Brain microvascular endothelial cell (primary cell): ENCODE measurements around the gene DCAKD.

Experiments
- DNase-seq: peaks from one replicate; pipeline ENCODE4 v3.0.0-alpha.2; 2020
- H3K27ac ChIP-seq: fragments of 250-450 bp; sonication (Bioruptor Pico); 2 replicates; pipeline ENCODE4 v1.5.1; 2020; ENCODE audit warnings: mild to moderate bottlenecking, moderate library complexity
- H3K27me3 ChIP-seq: fragments of 250-450 bp; sonication (Bioruptor Pico); replicated peaks from 2 replicates; pipeline ENCODE4 v1.5.1; 2020; ENCODE audit warnings: mild to moderate bottlenecking
- H3K36me3 ChIP-seq: fragments of 250-450 bp; sonication (Bioruptor Pico); replicated peaks from 2 replicates; pipeline ENCODE4 v1.5.1; 2020; ENCODE audit warnings: mild to moderate bottlenecking
- H3K4me3 ChIP-seq: 2 replicates; pipeline ENCODE4 v1.5.1; 2011; ENCODE audit warnings: low read depth, mild to moderate bottlenecking, control low read depth, low read length, moderate library complexity
- in situ Hi-C: cut with HindIII; loops from 2 replicates; pipeline ENCODE4 v1.10.0; 2017; ENCODE audit warnings: low sequenced_read_pairs, low pct_ligation_motif_present
- TF ChIP-seq, protein P1 (sequence below): IDR thresholded peaks from 2 replicates; pipeline ENCODE4 v1.5.1; 2011; ENCODE audit warnings: low read depth, mild to moderate bottlenecking, moderate library complexity, low read length, control low read depth, inconsistent platforms; ENCODE audit errors: missing control alignments

DCAKD gene

DNA sequence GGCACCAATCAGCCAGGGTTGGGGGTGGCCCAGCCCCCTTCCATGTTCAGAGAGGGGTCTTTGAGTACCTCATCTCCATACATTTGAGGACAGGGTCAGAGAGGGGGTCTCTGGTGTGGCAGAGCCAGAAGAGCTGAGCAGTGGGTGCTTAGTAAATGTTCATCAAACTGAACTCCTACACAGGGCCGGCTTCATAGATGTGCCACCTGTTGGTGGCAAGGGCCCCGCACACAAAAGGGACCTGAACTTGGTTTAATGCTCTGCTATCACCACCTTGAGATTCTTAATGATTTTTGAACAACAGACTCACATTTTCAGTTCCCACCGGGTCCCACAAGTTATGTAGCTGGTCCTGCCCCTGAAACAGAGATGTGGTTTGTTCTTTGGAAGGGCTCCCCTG is 74.4 kb downstream of the DCAKD start:
- no peak overlapping the region for H3K27ac ChIP-seq
- H3K27me3 ChIP-seq: peaks cover 10% of the 10 kb centered on the region
- TF ChIP-seq, protein P1, sequence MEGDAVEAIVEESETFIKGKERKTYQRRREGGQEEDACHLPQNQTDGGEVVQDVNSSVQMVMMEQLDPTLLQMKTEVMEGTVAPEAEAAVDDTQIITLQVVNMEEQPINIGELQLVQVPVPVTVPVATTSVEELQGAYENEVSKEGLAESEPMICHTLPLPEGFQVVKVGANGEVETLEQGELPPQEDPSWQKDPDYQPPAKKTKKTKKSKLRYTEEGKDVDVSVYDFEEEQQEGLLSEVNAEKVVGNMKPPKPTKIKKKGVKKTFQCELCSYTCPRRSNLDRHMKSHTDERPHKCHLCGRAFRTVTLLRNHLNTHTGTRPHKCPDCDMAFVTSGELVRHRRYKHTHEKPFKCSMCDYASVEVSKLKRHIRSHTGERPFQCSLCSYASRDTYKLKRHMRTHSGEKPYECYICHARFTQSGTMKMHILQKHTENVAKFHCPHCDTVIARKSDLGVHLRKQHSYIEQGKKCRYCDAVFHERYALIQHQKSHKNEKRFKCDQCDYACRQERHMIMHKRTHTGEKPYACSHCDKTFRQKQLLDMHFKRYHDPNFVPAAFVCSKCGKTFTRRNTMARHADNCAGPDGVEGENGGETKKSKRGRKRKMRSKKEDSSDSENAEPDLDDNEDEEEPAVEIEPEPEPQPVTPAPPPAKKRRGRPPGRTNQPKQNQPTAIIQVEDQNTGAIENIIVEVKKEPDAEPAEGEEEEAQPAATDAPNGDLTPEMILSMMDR: no peak
- no peak overlapping the region for H3K4me3 ChIP-seq
- in situ Hi-C loops: no loop called here
- no peak for DNase-seq
- H3K36me3 ChIP-seq: no peaks in the 10 kb centered on the region

- no peak for DNase-seq
- in situ Hi-C loops: no loop called here
- TF ChIP-seq, protein P1: no peak
- Histone ChIP-seq H3K4me3 (no peak overlapping the region), H3K27me3 (peaks cover 10% of the 10 kb centered on the region), H3K36me3 (no peaks in the 10 kb centered on the region), H3K27ac (no peak overlapping the region)
Measured at GRCh38 chr17:44976206-44976605, 75.2 kb downstream of the DCAKD start.
